HepG2 (cell line): Measurements from ENCODE around the gene ATR. TPM values are rescaled to one million over a fixed set of nuclear protein-coding genes. Genes with fewer than 3 reads are reported as not detected.

Experiments
- ARID3A ChIP-seq: IDR thresholded peaks from 2 replicates; pipeline ENCODE4 v1.6.1; 2012; ENCODE audit warnings: low read depth, low read length, improper control_type of control experiment
- CTCF ChIP-seq: sonication (generic); formaldehyde crosslinking; IDR thresholded peaks from 2 replicates; pipeline ENCODE4 v1.5.0; 2020; ENCODE audit warnings: mild to moderate bottlenecking, missing genetic modification reagents, moderate library complexity
- E2F1 ChIP-seq: sonication (generic); formaldehyde crosslinking; IDR thresholded peaks from 2 replicates; pipeline ENCODE4 v1.5.0; 2020; ENCODE audit warnings: missing genetic modification reagents
- HNRNPK ChIP-seq: fragments of 200-400 bp; formaldehyde crosslinking; IDR thresholded peaks from 2 replicates; pipeline ENCODE4 v1.6.1; 2018; ENCODE audit warnings: low read length, low read depth, moderate library complexity, mild to moderate bottlenecking; ENCODE audit not compliant: poor library complexity, severe bottlenecking
- IRF1 ChIP-seq: sonication (generic); formaldehyde crosslinking; IDR thresholded peaks from 2 replicates; pipeline ENCODE4 v1.4.0; 2020; ENCODE audit warnings: low read depth, mild to moderate bottlenecking, missing genetic modification reagents
- MBNL3 ChIP-seq: fragments of 250-450 bp; sonication (Bioruptor Pico); conservative IDR thresholded peaks from 2 replicates; pipeline ENCODE4 v1.8.0; 2022; ENCODE audit warnings: mild to moderate bottlenecking, inconsistent platforms
- MIXL1 ChIP-seq: IDR thresholded peaks from 2 replicates; pipeline ENCODE4 v1.6.1; 2016
- NFE2L1 ChIP-seq: sonication (generic); formaldehyde crosslinking; IDR thresholded peaks from 2 replicates; pipeline ENCODE4 v1.4.0; 2020; ENCODE audit warnings: missing genetic modification reagents, mild to moderate bottlenecking, borderline replicate concordance
- NKX3-1 ChIP-seq: sonication (generic); formaldehyde crosslinking; IDR thresholded peaks from 2 replicates; pipeline ENCODE4 v1.5.0; 2020; ENCODE audit warnings: missing genetic modification reagents
- SRSF1 ChIP-seq: fragments of 200-400 bp; formaldehyde crosslinking; optimal IDR thresholded peaks from 2 replicates; pipeline ENCODE3; 2017; ENCODE audit warnings: mild to moderate bottlenecking, low read depth, low read length, moderate library complexity
- TBX2 ChIP-seq: sonication (generic); formaldehyde crosslinking; IDR thresholded peaks from 2 replicates; pipeline ENCODE4 v1.5.0; 2020; ENCODE audit warnings: missing genetic modification reagents, mild to moderate bottlenecking, borderline replicate concordance
- THAP9 ChIP-seq: sonication (generic); formaldehyde crosslinking; IDR thresholded peaks from 2 replicates; pipeline ENCODE4; 2020; ENCODE audit warnings: missing genetic modification reagents, mild to moderate bottlenecking, borderline replicate concordance
- ZBTB7B ChIP-seq: sonication (generic); formaldehyde crosslinking; IDR thresholded peaks from 2 replicates; pipeline ENCODE4 v1.4.0; 2020; ENCODE audit warnings: missing genetic modification reagents
- ZNF33A ChIP-seq: sonication (generic); formaldehyde crosslinking; IDR thresholded peaks from 2 replicates; pipeline ENCODE4 v1.5.1; 2020; ENCODE audit warnings: missing genetic modification reagents, mild to moderate bottlenecking, moderate library complexity, borderline replicate concordance
- ZNF512B ChIP-seq: sonication (generic); formaldehyde crosslinking; IDR thresholded peaks from 2 replicates; pipeline ENCODE4 v1.5.1; 2020; ENCODE audit warnings: missing genetic modification reagents, mild to moderate bottlenecking, borderline replicate concordance
- ZNF772 ChIP-seq: sonication (generic); formaldehyde crosslinking; IDR thresholded peaks from 2 replicates; pipeline ENCODE4 v1.5.0; 2020; ENCODE audit warnings: mild to moderate bottlenecking, missing genetic modification reagents
- ZSCAN21 ChIP-seq: sonication (generic); formaldehyde crosslinking; IDR thresholded peaks from 2 replicates; pipeline ENCODE4 v1.8.0; 2022; ENCODE audit warnings: mild to moderate bottlenecking, missing genetic modification reagents, moderate library complexity, borderline replicate concordance
- ZSCAN31 ChIP-seq: sonication (generic); formaldehyde crosslinking; IDR thresholded peaks from 2 replicates; pipeline ENCODE4 v1.5.0; 2020; ENCODE audit warnings: low read depth, mild to moderate bottlenecking, missing genetic modification reagents
- polyA plus RNA-seq, 8 experiments: library from polyadenylated mRNA; depleted of rRNA in 3 of 8; stranded (reverse) in 7 of 8; unstranded in 1 of 8; fragments of >200 nt; fragmentation: Illumina TruSeq in 4 of 8; extraction: Trizol in 4 of 8; gene quantifications; 2 replicates each; pipeline versions ENCODE4 v1.2.1 to v1.2.3, GENCODE V29; 2011 to 2016; ENCODE audit warnings: low read depth in 4 of 8, missing spikeins in 1 of 8, mixed read lengths in 1 of 8; ENCODE audit not compliant: insufficient read depth in 1 of 8
- total RNA-seq, 5 experiments: library from RNA; depleted of rRNA; stranded (reverse); fragments of >200 nt; fragmentation: Illumina TruSeq; extraction: Trizol; gene quantifications; 2 replicates each; pipeline ENCODE4 v1.2.3, GENCODE V29; 2016; ENCODE audit warnings: low read depth in 1 of 5

ATR gene
- total and polyA plus RNA-seq, 2 of the 13 experiments (the other 11 are each of a cell fraction or from before 2014, with no cell fraction given): 6.6 to 17.0 TPM

- TF ChIP-seq MBNL3 (no peak), SRSF1 (no peak), NFE2L1 (CRISPR knock-in tag) (no peak), ZNF512B (no peak), THAP9 (CRISPR knock-in tag) (no peak), ZSCAN21 (CRISPR knock-in tag) (no peak), E2F1 (CRISPR knock-in tag) (no peak), ZBTB7B (CRISPR knock-in tag) (no peak), ZNF33A (no peak), CTCF (CRISPR knock-in tag) (peak; percentile 87), NKX3-1 (no peak), ARID3A (peak; percentile 49; the same call in 1 of the 2 replicates), TBX2 (CRISPR knock-in tag) (no peak), MIXL1 (peak; percentile 68; the same call in 1 of the 2 replicates), ZNF772 (CRISPR knock-in tag) (no peak), HNRNPK (no peak), IRF1 (CRISPR knock-in tag) (no peak), ZSCAN31 (CRISPR knock-in tag) (no peak)
Measured at GRCh38 chr3:142586803-142587406, 8.4 kb upstream of the ATR start (continued).
